SJSA1 (cell line): Measurements from ENCODE around the gene LRRC8E. TPM values are rescaled to one million over a fixed set of nuclear protein-coding genes. Genes with fewer than 3 reads are reported as not detected.

Source experiments
- DNase-seq, 2 experiments: peaks; one replicate each; pipeline ENCODE4 v3.0.0-alpha.2; 2015 to 2020; ENCODE audit warnings: low spot score in 2 of 2, low read depth in 1 of 2
- H3K27ac ChIP-seq: fragments of 250-450 bp; sonication (Bioruptor Pico); 2 replicates; pipeline ENCODE4 v1.5.1; 2020; ENCODE audit warnings: mild to moderate bottlenecking, moderate library complexity
- H3K27me3 ChIP-seq: fragments of 250-450 bp; sonication (Bioruptor Pico); replicated peaks from 2 replicates; pipeline ENCODE4 v1.5.1; 2020; ENCODE audit warnings: mild to moderate bottlenecking, moderate library complexity
- H3K36me3 ChIP-seq: fragments of 250-450 bp; sonication (Bioruptor Pico); 2 replicates; pipeline ENCODE4 v1.5.1; 2020; ENCODE audit warnings: mild to moderate bottlenecking
- H3K4me1 ChIP-seq: fragments of 250-450 bp; sonication (Bioruptor Pico); replicated peaks from 2 replicates; pipeline ENCODE4 v1.6.1; 2021; ENCODE audit warnings: mild to moderate bottlenecking
- H3K4me3 ChIP-seq: fragments of 250-450 bp; sonication (Bioruptor Pico); 2 replicates; pipeline ENCODE4 v1.5.1; 2020; ENCODE audit warnings: mild to moderate bottlenecking
- H3K9me3 ChIP-seq: fragments of 250-450 bp; sonication (Bioruptor Pico); replicated peaks from 2 replicates; pipeline ENCODE4 v1.5.1; 2020; ENCODE audit warnings: mild to moderate bottlenecking
- total RNA-seq: library from RNA; depleted of rRNA; stranded (reverse); fragments of >200 nt; shearing (Covaris generic); gene quantifications from 2 replicates; pipeline ENCODE4 v1.2.3, GENCODE V29; 2014

The LRRC8E gene
- total RNA-seq, 1 experiment from 2014 or later: 2.1 TPM

- H3K36me3 ChIP-seq: peaks cover 55% of the 10 kb centered on the region
- H3K27ac ChIP-seq: no peak overlapping the region
- DNase-seq: no peak
- H3K4me3 ChIP-seq: no peak overlapping the region
- H3K4me1 ChIP-seq: peaks cover 9% of the 10 kb centered on the region
- no peaks in the 10 kb centered on the region for H3K9me3 ChIP-seq
- H3K27me3 ChIP-seq: no peaks in the 10 kb centered on the region
Observed at GRCh38 chr19:7908078-7908699, 19.9 kb downstream of the LRRC8E start.

- no peaks in the 10 kb centered on the region for H3K9me3 ChIP-seq
- H3K27ac ChIP-seq: no peak overlapping the region
- H3K4me1 ChIP-seq: peaks cover 8% of the 10 kb centered on the region
- no peak overlapping the region for H3K4me3 ChIP-seq
- peaks cover 55% of the 10 kb centered on the region for H3K36me3 ChIP-seq
- H3K27me3 ChIP-seq: no peaks in the 10 kb centered on the region
- DNase-seq: no peak
Observed at GRCh38 chr19:7908742-7909461, 20.6 kb downstream of the LRRC8E start.

DNA sequence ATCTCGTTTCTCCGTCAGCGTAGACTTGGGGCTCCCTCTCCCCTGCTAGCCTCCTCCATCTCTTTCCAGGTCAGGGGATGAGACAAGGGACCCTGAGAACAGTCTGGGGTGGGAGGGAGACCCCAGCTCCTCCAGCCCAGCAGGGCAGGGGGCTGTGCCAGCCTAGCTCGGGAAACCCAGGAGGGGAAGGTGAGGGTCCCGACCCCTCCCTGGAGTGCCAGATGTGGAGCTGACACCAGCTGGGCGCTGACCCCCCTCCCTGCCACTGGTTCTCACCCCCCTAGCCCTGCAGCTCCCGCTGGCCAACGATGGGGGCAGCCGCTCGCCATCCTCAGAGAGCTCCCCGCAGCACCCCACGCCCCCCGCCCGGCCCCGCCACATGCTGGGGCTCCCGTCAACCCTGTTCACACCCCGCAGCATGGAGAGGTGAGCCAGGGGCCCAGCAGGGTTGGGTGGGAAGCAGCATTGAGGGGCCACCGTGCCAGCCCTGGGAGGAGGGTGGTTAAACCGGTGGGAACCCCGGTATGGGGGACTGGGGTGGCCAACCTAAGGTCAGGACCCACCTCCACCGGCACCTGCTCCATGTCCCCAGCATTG is 21.3 kb downstream of the LRRC8E start:
- H3K4me1 ChIP-seq: peaks cover 4% of the 10 kb centered on the region
- peaks cover under 1% of the 10 kb centered on the region; the same call in 1 of the 2 replicates for H3K27me3 ChIP-seq
- no peak overlapping the region for H3K4me3 ChIP-seq
- no peak for DNase-seq
- H3K36me3 ChIP-seq: peaks cover 49% of the 10 kb centered on the region
- H3K9me3 ChIP-seq: no peaks in the 10 kb centered on the region
- no peak overlapping the region for H3K27ac ChIP-seq

GRCh38 chr19:7910321-7911161 is 22.2 kb downstream of the LRRC8E start:
- Histone ChIP-seq H3K9me3 (no peaks in the 10 kb centered on the region), H3K4me1 (no peaks in the 10 kb centered on the region), H3K27ac (no peak overlapping the region), H3K4me3 (no peak overlapping the region), H3K36me3 (peaks cover 46% of the 10 kb centered on the region), H3K27me3 (peaks cover 9% of the 10 kb centered on the region)
- DNase-seq: no peak

- no peak overlapping the region for H3K27ac ChIP-seq
- H3K36me3 ChIP-seq: peaks cover 36% of the 10 kb centered on the region
- no peaks in the 10 kb centered on the region for H3K9me3 ChIP-seq
- no peak overlapping the region for H3K4me3 ChIP-seq
- peaks cover 20% of the 10 kb centered on the region for H3K27me3 ChIP-seq
- no peak for DNase-seq
- peaks cover 9% of the 10 kb centered on the region for H3K4me1 ChIP-seq
Observed at GRCh38 chr19:7911508-7912143, 23.3 kb downstream of the LRRC8E start.

- peaks cover 34% of the 10 kb centered on the region for H3K36me3 ChIP-seq
- H3K27me3 ChIP-seq: peaks cover 26% of the 10 kb centered on the region
- peaks cover 15% of the 10 kb centered on the region for H3K4me1 ChIP-seq
- no peak overlapping the region for H3K27ac ChIP-seq
- no peaks in the 10 kb centered on the region for H3K9me3 ChIP-seq
- no peak for DNase-seq
- no peak overlapping the region for H3K4me3 ChIP-seq
Observed at GRCh38 chr19:7912144-7912696, 23.9 kb downstream of the LRRC8E start.

GRCh38 chr19:7912697-7913564 is 24.6 kb downstream of the LRRC8E start:
- Histone ChIP-seq H3K4me3 (no peak overlapping the region), H3K27ac (no peak overlapping the region), H3K4me1 (peaks cover 22% of the 10 kb centered on the region), H3K27me3 (peaks cover 33% of the 10 kb centered on the region), H3K36me3 (peaks cover 32% of the 10 kb centered on the region), H3K9me3 (no peaks in the 10 kb centered on the region)
- no peak for DNase-seq

GRCh38 chr19:7913652-7914051 is 25.3 kb downstream of the LRRC8E start:
- peaks cover 24% of the 10 kb centered on the region for H3K4me1 ChIP-seq
- peaks cover 32% of the 10 kb centered on the region for H3K36me3 ChIP-seq
- peaks cover 39% of the 10 kb centered on the region for H3K27me3 ChIP-seq
- no peaks in the 10 kb centered on the region for H3K9me3 ChIP-seq
- H3K27ac ChIP-seq: no peak overlapping the region
- no peak overlapping the region for H3K4me3 ChIP-seq
- DNase-seq: no peak

DNA sequence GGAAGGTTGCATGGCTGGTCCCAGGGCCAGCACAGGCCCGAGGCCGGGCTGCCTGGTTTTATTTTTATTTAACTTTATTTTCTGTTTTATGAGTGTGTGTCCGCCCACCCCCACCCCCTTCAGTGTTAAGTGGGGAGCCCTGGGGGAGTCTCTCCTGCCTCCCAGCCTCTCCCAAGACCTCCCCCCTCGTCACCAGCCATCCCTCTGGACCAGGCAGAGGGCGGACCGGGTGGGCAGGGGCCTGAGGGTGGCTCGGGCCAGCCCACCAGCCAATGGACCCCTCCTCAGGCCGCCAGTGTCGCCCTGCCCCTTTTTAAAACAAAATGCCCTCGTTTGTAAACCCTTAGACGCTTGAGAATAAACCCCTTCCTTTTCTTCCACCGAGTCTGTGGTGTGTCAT is 25.8 kb downstream of the LRRC8E start:
- no peak overlapping the region for H3K4me3 ChIP-seq

GRCh38 chr19:7914598-7915045 is 26.3 kb downstream of the LRRC8E start, which contains the start of gene TGFBR3L:
Gene TGFBR3L (plus strand): TSS chr19:7914830.
- H3K9me3 ChIP-seq: no peaks in the 10 kb centered on the region
- DNase-seq: no peak
- peaks cover 24% of the 10 kb centered on the region for H3K4me1 ChIP-seq
- H3K27ac ChIP-seq: no peak within 1 kb of the TSS
- H3K4me3 ChIP-seq: no peak within 1 kb of the TSS
- H3K36me3 ChIP-seq: peaks cover 27% of the 10 kb centered on the region
- H3K27me3 ChIP-seq: peaks cover 39% of the 10 kb centered on the region

More for the DNA sequence above, 25.8 kb downstream of the LRRC8E start:
- H3K27me3 ChIP-seq: peaks cover 39% of the 10 kb centered on the region
- no peaks in the 10 kb centered on the region for H3K9me3 ChIP-seq
- peaks cover 24% of the 10 kb centered on the region for H3K4me1 ChIP-seq
- peaks cover 30% of the 10 kb centered on the region for H3K36me3 ChIP-seq
- no peak for DNase-seq
- no peak overlapping the region for H3K27ac ChIP-seq

DNA sequence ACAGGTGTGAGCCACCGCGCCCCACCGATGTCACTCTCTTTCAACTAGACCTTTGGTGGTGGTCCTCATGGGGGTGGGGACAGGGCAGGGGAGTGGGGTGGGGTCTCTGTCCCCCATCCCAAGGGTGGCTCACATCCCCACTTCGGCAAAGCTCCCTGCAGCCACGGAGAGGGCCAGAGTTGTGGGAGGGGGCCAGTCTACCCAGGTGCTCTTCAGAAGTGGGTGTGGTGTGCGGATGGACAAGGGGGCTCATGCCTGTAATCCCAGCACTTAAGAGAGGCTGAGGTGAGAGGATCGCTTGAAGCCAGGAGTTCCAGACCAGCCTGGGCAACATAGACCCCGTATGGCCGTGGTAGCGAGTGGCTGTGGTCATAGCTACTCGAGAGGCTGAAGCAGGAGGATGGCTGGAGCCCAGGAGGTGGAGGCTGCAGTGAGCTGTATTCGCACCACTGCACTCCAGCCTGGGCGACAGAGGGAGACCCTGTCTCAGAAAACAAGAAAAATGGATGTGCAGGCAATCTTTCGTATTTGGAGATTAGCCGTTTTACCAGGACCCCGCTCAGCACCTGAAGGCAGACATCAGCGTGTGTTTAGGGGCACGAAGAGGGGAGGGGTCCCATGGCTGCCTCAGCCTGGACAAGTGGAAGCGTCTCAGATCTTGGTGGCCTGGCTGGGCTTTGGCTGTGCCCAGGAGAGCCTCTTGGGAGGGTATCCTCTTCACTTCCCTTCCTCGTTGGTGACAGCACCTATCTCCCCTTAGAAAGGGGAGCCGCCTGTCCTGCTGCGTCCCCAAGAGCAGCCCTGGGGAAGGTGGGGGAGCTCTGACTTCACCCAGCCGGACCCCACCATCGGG is 27.2 kb downstream of the LRRC8E start:
- peaks cover 19% of the 10 kb centered on the region for H3K36me3 ChIP-seq
- no peaks in the 10 kb centered on the region for H3K9me3 ChIP-seq
- H3K27ac ChIP-seq: no peak overlapping the region
- no peak for DNase-seq
- no peak overlapping the region for H3K4me3 ChIP-seq
- peaks cover 39% of the 10 kb centered on the region for H3K27me3 ChIP-seq
- H3K4me1 ChIP-seq: peaks cover 29% of the 10 kb centered on the region
